Activated CD4-positive, alpha-beta T cell treated with anti-CD3 and anti-CD28 coated beads for 36 hours (primary cell): ENCODE results near the gene KIF22. TPM values are rescaled to one million over a fixed set of nuclear protein-coding genes. Genes with fewer than 3 reads are reported as not detected.
"Not testable (repeated sequence)": the region's sequence is repeated elsewhere in the genome, so short reads cannot be mapped to it uniquely, and the experiment has no call there.

Experiments used
- ATAC-seq: fragments of 200-7000 bp; cut with Tn5 transposase; one replicate; pipeline ENCODE4 v1.10.0; 2021; ENCODE audit warnings: mild to moderate bottlenecking, moderate library complexity
- CTCF ChIA-PET: fragments of 350-600 bp; sonication (Branson Sonifier 250); formaldehyde crosslinking; loops from one replicate; lab custom pipeline; 2021; ENCODE audit warnings: antibody characterized with exemption; lab: Charles Lee
- POLR2A ChIA-PET: fragments of 350-600 bp; sonication (Branson Sonifier 250); formaldehyde crosslinking; loops from one replicate; lab custom pipeline; 2021; ENCODE audit warnings: antibody characterized with exemption, inconsistent platforms; lab: Charles Lee
- DNase-seq: peaks from one replicate; pipeline ENCODE4 v3.0.0-alpha.2; 2020
- H3K27ac Mint-ChIP-seq: one replicate; pipeline ENCODE4 v1.8.0; 2021; ENCODE audit warnings: mixed read lengths
- H3K27me3 Mint-ChIP-seq: one replicate; pipeline ENCODE4 v1.8.0; 2021; ENCODE audit warnings: mixed read lengths
- H3K36me3 Mint-ChIP-seq: one replicate; pipeline ENCODE4 v1.8.0; 2021; ENCODE audit warnings: low read depth, mixed read lengths
- H3K4me1 Mint-ChIP-seq: one replicate; pipeline ENCODE4 v1.8.0; 2021; ENCODE audit warnings: mixed read lengths
- H3K4me3 Mint-ChIP-seq: one replicate; pipeline ENCODE4 v1.8.0; 2021; ENCODE audit warnings: mild to moderate bottlenecking, moderate library complexity, mixed read lengths
- H3K9me3 Mint-ChIP-seq: one replicate; pipeline ENCODE4 v1.8.0; 2021; ENCODE audit warnings: low read depth, mixed read lengths
- intact Hi-C, 2 experiments: fragments of 100-400 bp; cut with DNase I in 1 of 2; cut with micrococcal nuclease in 1 of 2; formaldehyde crosslinking; loops; one replicate each; pipeline versions ENCODE4 v1.14.2 to v1.15.1; 2022 to 2024; cut with DNase I, micrococcal nuclease
- total RNA-seq, 2 experiments: library from RNA; stranded (reverse); gene quantifications; one replicate each; pipeline ENCODE4 v1.2.3, GENCODE V29; 2021

KIF22 gene
- total RNA-seq, 2 experiments from 2014 or later: 153 to 168 TPM

GRCh38 chr16:29783094-29783953, 7.2 kb upstream of the KIF22 start:
- peaks cover 27% of the 10 kb centered on the region for H3K4me1 Mint-ChIP-seq
- intact Hi-C loops, DNase-seq, H3K27ac Mint-ChIP-seq, POLR2A ChIA-PET, H3K9me3 Mint-ChIP-seq, H3K27me3 Mint-ChIP-seq, ATAC-seq, H3K4me3 Mint-ChIP-seq, H3K36me3 Mint-ChIP-seq: not testable (repeated sequence)
- CTCF ChIA-PET: interaction anchor here (2.7 to 3.0 kb wide), 2 partner anchors 10 to 82 kb away, joined by 21 to 25 read pairs; no protein-coding TSS in a partner anchor

GRCh38 chr16:29784157-29784556, 6.4 kb upstream of the KIF22 start:
- POLR2A ChIA-PET: interaction anchor here (1.3 kb wide), 1 partner anchor 84 kb away, joined by 5 read pairs; no protein-coding TSS in a partner anchor
- peak; percentile 65 for DNase-seq
- no peaks in the 10 kb centered on the region for H3K9me3 Mint-ChIP-seq
- CTCF ChIA-PET: interaction anchor here (0.8 to 3.0 kb wide), 12 partner anchors 10 to 234 kb away, joined by 3 to 25 read pairs (median 6); partner anchors contain the start of genes C16orf54 and SPN
- peak overlapping the region; percentile 3 for H3K27ac Mint-ChIP-seq
- H3K27me3 Mint-ChIP-seq: no peaks in the 10 kb centered on the region
- peak; percentile 92 for ATAC-seq
- H3K4me3 Mint-ChIP-seq: no peak overlapping the region
- H3K36me3 Mint-ChIP-seq: no peaks in the 10 kb centered on the region
- intact Hi-C loops: loop anchor here in 1 of 2 experiments (2.0 kb wide), 1 partner anchor 43 kb away; no protein-coding TSS in a partner anchor
- peaks cover 27% of the 10 kb centered on the region for H3K4me1 Mint-ChIP-seq

- H3K9me3 Mint-ChIP-seq: no peaks in the 10 kb centered on the region
- ATAC-seq (peak; percentile 79), DNase-seq (peak; percentile 89)
- ChIA-PET POLR2A (interaction anchor here (0.5 to 1.3 kb wide), 3 partner anchors 39 to 929 kb away, joined by 3 to 5 read pairs (median 4); no protein-coding TSS in a partner anchor), CTCF (interaction anchor here (0.7 to 3.0 kb wide), 21 partner anchors 8 to 955 kb away, joined by 3 to 25 read pairs (median 4); partner anchors contain the start of genes C16orf54, MVP and SPN)
- H3K27me3 Mint-ChIP-seq: no peaks in the 10 kb centered on the region
- no peaks in the 10 kb centered on the region for H3K36me3 Mint-ChIP-seq
- H3K4me1 Mint-ChIP-seq: peaks cover 29% of the 10 kb centered on the region
- intact Hi-C loops: loop anchor here in 1 of 2 experiments (1.0 to 2.0 kb wide), 2 partner anchors 42 to 85 kb away; no protein-coding TSS in a partner anchor
- no peak overlapping the region for H3K27ac Mint-ChIP-seq
- peak overlapping the region; percentile 51 for H3K4me3 Mint-ChIP-seq
Observed at GRCh38 chr16:29784901-29785500, 5.5 kb upstream of the KIF22 start.

GRCh38 chr16:29787155-29787554, 3.4 kb upstream of the KIF22 start:
- CTCF ChIA-PET: interaction anchor here (1.0 to 2.4 kb wide), 3 partner anchors 10 to 75 kb away, joined by 4 to 8 read pairs (median 8); no protein-coding TSS in a partner anchor
- H3K4me3 Mint-ChIP-seq, H3K9me3 Mint-ChIP-seq, DNase-seq, H3K27ac Mint-ChIP-seq, intact Hi-C loops, ATAC-seq, H3K27me3 Mint-ChIP-seq: not testable (repeated sequence)
- POLR2A ChIA-PET: interaction anchor here (1.1 kb wide), 1 partner anchor 32 kb away, joined by 3 read pairs; no protein-coding TSS in a partner anchor
- Mint-ChIP-seq H3K36me3 (peaks cover 16% of the 10 kb centered on the region), H3K4me1 (peaks cover 32% of the 10 kb centered on the region)

GRCh38 chr16:29789775-29790182, 772 bp upstream of the KIF22 start:
- no peaks in the 10 kb centered on the region for H3K9me3 Mint-ChIP-seq
- POLR2A ChIA-PET: interaction anchor here (0.5 to 2.2 kb wide), 11 partner anchors 10 to 110 kb away, joined by 3 to 21 read pairs (median 6); partner anchors contain the start of gene MAZ
- CTCF ChIA-PET: interaction anchor here (0.6 to 4.3 kb wide), 24 partner anchors 14 to 339 kb away, joined by 3 to 23 read pairs (median 4); partner anchors contain the start of genes MVP and PAGR1
- ATAC-seq (no peak), DNase-seq (peak; percentile 11)
- intact Hi-C loops: loop anchor here (1.0 to 2.0 kb wide), 16 partner anchors 16 to 276 kb away; partner anchors contain the start of genes ALDOA (in 1 of the 2), CDIPT (in 1 of the 2), INO80E (in 1 of the 2) and KCTD13 (in 1 of the 2)
- peaks cover 36% of the 10 kb centered on the region for H3K4me1 Mint-ChIP-seq
- H3K4me3 Mint-ChIP-seq: peak overlapping the region; percentile 91
- H3K27ac Mint-ChIP-seq: peak overlapping the region; percentile 97
- H3K36me3 Mint-ChIP-seq: peaks cover 36% of the 10 kb centered on the region
- no peaks in the 10 kb centered on the region for H3K27me3 Mint-ChIP-seq

- H3K4me3 Mint-ChIP-seq: peak overlapping the region; percentile 91
- CTCF ChIA-PET: interaction anchor here (0.7 to 4.3 kb wide), 18 partner anchors 12 to 241 kb away, joined by 3 to 23 read pairs (median 4); partner anchors contain the start of genes KCTD13, MVP and PAGR1
- peak overlapping the region; percentile 97 for H3K27ac Mint-ChIP-seq
- no peak for ATAC-seq
- peaks cover 43% of the 10 kb centered on the region for H3K36me3 Mint-ChIP-seq
- DNase-seq: peak; percentile 25
- intact Hi-C loops: loop anchor here (1.0 to 2.0 kb wide), 16 partner anchors 14 to 274 kb away; partner anchors contain the start of genes ALDOA (in 1 of the 2), CDIPT (in 1 of the 2), INO80E (in 1 of the 2) and KCTD13 (in 1 of the 2)
- H3K9me3 Mint-ChIP-seq: no peaks in the 10 kb centered on the region
- POLR2A ChIA-PET: interaction anchor here (0.5 to 2.2 kb wide), 5 partner anchors 12 to 59 kb away, joined by 5 to 21 read pairs (median 9); no protein-coding TSS in a partner anchor
- H3K27me3 Mint-ChIP-seq: no peaks in the 10 kb centered on the region
- peaks cover 26% of the 10 kb centered on the region for H3K4me1 Mint-ChIP-seq
Observed at GRCh38 chr16:29790949-29791844, 646 bp downstream of the KIF22 start.

GRCh38 chr16:29791845-29792807, 1.6 kb downstream of the KIF22 start:
- Mint-ChIP-seq H3K36me3 (peaks cover 51% of the 10 kb centered on the region), H3K9me3 (no peaks in the 10 kb centered on the region), H3K27me3 (no peaks in the 10 kb centered on the region), H3K27ac (peak overlapping the region; percentile 97), H3K4me1 (peaks cover 26% of the 10 kb centered on the region), H3K4me3 (peak overlapping the region; percentile 91)
- intact Hi-C loops: loop anchor here in 1 of 2 experiments (2.0 kb wide), 1 partner anchor 37 kb away; no protein-coding TSS in a partner anchor
- CTCF ChIA-PET: interaction anchor here (0.5 to 4.3 kb wide), 3 partner anchors 11 to 75 kb away, joined by 3 to 23 read pairs (median 3); no protein-coding TSS in a partner anchor
- POLR2A ChIA-PET: no interaction called here
- DNase-seq (no peak), ATAC-seq (no peak)

- H3K9me3 Mint-ChIP-seq, ATAC-seq, H3K27ac Mint-ChIP-seq, intact Hi-C loops, DNase-seq, H3K4me3 Mint-ChIP-seq, H3K27me3 Mint-ChIP-seq: not testable (repeated sequence)
- ChIA-PET CTCF (interaction anchor here (1.5 to 2.9 kb wide), 3 partner anchors 8 to 93 kb away, joined by 5 to 14 read pairs (median 7); no protein-coding TSS in a partner anchor), POLR2A (interaction anchor here (0.5 to 0.7 kb wide), 2 partner anchors 61 to 131 kb away, joined by 4 read pairs; no protein-coding TSS in a partner anchor)
- Mint-ChIP-seq H3K4me1 (peaks cover 26% of the 10 kb centered on the region), H3K36me3 (peaks cover 57% of the 10 kb centered on the region)
Observed at GRCh38 chr16:29793153-29793552, 2.6 kb downstream of the KIF22 start.

GRCh38 chr16:29794231-29794710, 3.7 kb downstream of the KIF22 start:
- Mint-ChIP-seq H3K9me3 (no peaks in the 10 kb centered on the region), H3K27ac (no peak overlapping the region), H3K4me3 (no peak overlapping the region), H3K4me1 (peaks cover 26% of the 10 kb centered on the region), H3K27me3 (no peaks in the 10 kb centered on the region), H3K36me3 (peaks cover 68% of the 10 kb centered on the region)
- DNase-seq (no peak), ATAC-seq (no peak)
- intact Hi-C loops: no loop called here
- ChIA-PET CTCF (interaction anchor here (0.7 to 2.9 kb wide), 4 partner anchors 9 to 345 kb away, joined by 3 to 14 read pairs (median 6); no protein-coding TSS in a partner anchor), POLR2A (interaction anchor here (0.6 to 0.7 kb wide), 3 partner anchors 38 to 248 kb away, joined by 3 to 6 read pairs (median 5); no protein-coding TSS in a partner anchor)
